Activated CD8-positive, alpha-beta memory T cell treated with anti-CD3 and anti-CD28 coated beads for 24 hours (primary cell): ENCODE measurements around the gene CCDC187.
"Not testable (repeated sequence)": the region's sequence is repeated elsewhere in the genome, so short reads cannot be mapped to it uniquely, and the experiment has no call there.

ENCODE experiments used
- DNase-seq: peaks from one replicate; pipeline ENCODE4 v3.0.0-alpha.2; 2020

CCDC187 gene

GRCh38 chr9:136237486-136238341, 66.2 kb downstream of the CCDC187 start:
- DNase-seq = no peak

GRCh38 chr9:136236471-136237410, 67.2 kb downstream of the CCDC187 start:
- DNase-seq = not testable (repeated sequence)

GRCh38 chr9:136235709-136236455, 68.0 kb downstream of the CCDC187 start:
- no peak for DNase-seq

- no peak for DNase-seq
Measured at GRCh38 chr9:136235171-136235570, 68.7 kb downstream of the CCDC187 start.

GRCh38 chr9:136234597-136234996, 69.3 kb downstream of the CCDC187 start:
- no peak for DNase-seq

GRCh38 chr9:136233868-136234267, 70.0 kb downstream of the CCDC187 start:
- DNase-seq = no peak

GRCh38 chr9:136233411-136233810, 70.5 kb downstream of the CCDC187 start:
- DNase-seq = no peak

GRCh38 chr9:136232969-136233368, 70.9 kb downstream of the CCDC187 start:
- no peak for DNase-seq

GRCh38 chr9:136231478-136232297, 72.2 kb downstream of the CCDC187 start:
- DNase-seq = no peak

- DNase-seq = no peak
Measured at GRCh38 chr9:136230773-136231172, 73.1 kb downstream of the CCDC187 start.

- DNase-seq = no peak
Measured at GRCh38 chr9:136230365-136230764, 73.5 kb downstream of the CCDC187 start.

- DNase-seq = no peak
Measured at GRCh38 chr9:136229096-136230065, 74.5 kb downstream of the CCDC187 start.

GRCh38 chr9:136228107-136228875, 75.6 kb downstream of the CCDC187 start:
- no peak for DNase-seq

GRCh38 chr9:136226680-136227407, 77.0 kb downstream of the CCDC187 start:
- no peak for DNase-seq

- DNase-seq = peak; percentile 85
Measured at GRCh38 chr9:136225748-136226679, 77.9 kb downstream of the CCDC187 start.

- no peak for DNase-seq
Measured at GRCh38 chr9:136225366-136225747, 78.5 kb downstream of the CCDC187 start.

GRCh38 chr9:136223871-136224640, 79.8 kb downstream of the CCDC187 start:
- DNase-seq = no peak
